Gastroesophageal sphincter (tissue), 4 donors: ENCODE measurements around the gene PTPRG. TPM values are rescaled to one million over a fixed set of nuclear protein-coding genes. Genes with fewer than 3 reads are reported as not detected.

Source experiments
- ATAC-seq: fragments of 150-250 bp; one replicate; pipeline ENCODE4 v1.9.1; 2016; ENCODE audit warnings: mild to moderate bottlenecking, moderate library complexity
- H3K27ac ChIP-seq, 4 donors: fragments of 200-600 bp; sonication (generic) in 3 of 4; 1 replicate in 3 of 4; 2 replicates in 1 of 4; pipeline ENCODE4 v1.5.1; 2016 to 2019
- H3K27me3 ChIP-seq: fragments of 200-600 bp; sonication (generic); one replicate; pipeline ENCODE4 v1.5.1; 2019
- H3K36me3 ChIP-seq, 2 donors: fragments of 200-600 bp; sonication (generic); one replicate each; pipeline ENCODE4 v1.5.1; 2019; ENCODE audit warnings: control low read depth in 1 of 2
- H3K4me1 ChIP-seq, 3 donors: fragments of 200-600 bp; sonication (generic); 1 replicate in 2 of 3; 2 replicates in 1 of 3; pipeline ENCODE4 v1.5.1; 2016 to 2019; ENCODE audit warnings: control low read depth in 2 of 3
- H3K4me3 ChIP-seq, 2 donors: fragments of 200-600 bp; sonication (generic); one replicate each; pipeline ENCODE4 v1.5.1; 2019; ENCODE audit warnings: mild to moderate bottlenecking in 1 of 2, moderate library complexity in 1 of 2
- H3K9me3 ChIP-seq, 3 donors: fragments of 200-600 bp; sonication (generic); one replicate each; pipeline ENCODE4 v1.5.1; 2017 to 2019; ENCODE audit warnings: control low read depth in 2 of 3
- CTCF ChIP-seq, 4 experiments: fragments of 200-600 bp in 2 of 4; fragments of 450-650 bp in 2 of 4; sonication (generic) in 1 of 4; IDR thresholded peaks; one replicate each; pipeline ENCODE4 v1.5.1; 2017 to 2019; ENCODE audit warnings: antibody characterized with exemption in 4 of 4, mild to moderate bottlenecking in 2 of 4, moderate library complexity in 2 of 4
- EP300 ChIP-seq: sonication (generic); formaldehyde crosslinking; IDR thresholded peaks from one replicate; pipeline ENCODE4 v1.6.1; 2017; ENCODE audit warnings: antibody characterized with exemption, mild to moderate bottlenecking
- POLR2A ChIP-seq, 2 donors: fragments of 450-650 bp; IDR thresholded peaks; one replicate each; pipeline ENCODE4 v1.6.1; 2017; ENCODE audit warnings: antibody characterized with exemption in 2 of 2, mild to moderate bottlenecking in 2 of 2, moderate library complexity in 1 of 2
- POLR2AphosphoS5 ChIP-seq: sonication (generic); formaldehyde crosslinking; IDR thresholded peaks from one replicate; pipeline ENCODE4 v1.6.1; 2017; ENCODE audit warnings: antibody characterized with exemption
- WGBS, 2 donors: methylation state at CpG; one replicate each; pipeline ENCODE4 v1.1.5; 2018; ENCODE audit warnings: low coverage in 1 of 2; 5-methylcytosine and 5-hydroxymethylcytosine counted together
- total RNA-seq, 4 donors: library from RNA; depleted of rRNA; stranded (reverse); fragments of >200 nt; gene quantifications; one replicate each; pipeline ENCODE4 v1.1.0, GENCODE V29; 2016

PTPRG gene
- total RNA-seq: 10 to 100 TPM; 48.7 to 81.9 (median 52.8) TPM

DNA sequence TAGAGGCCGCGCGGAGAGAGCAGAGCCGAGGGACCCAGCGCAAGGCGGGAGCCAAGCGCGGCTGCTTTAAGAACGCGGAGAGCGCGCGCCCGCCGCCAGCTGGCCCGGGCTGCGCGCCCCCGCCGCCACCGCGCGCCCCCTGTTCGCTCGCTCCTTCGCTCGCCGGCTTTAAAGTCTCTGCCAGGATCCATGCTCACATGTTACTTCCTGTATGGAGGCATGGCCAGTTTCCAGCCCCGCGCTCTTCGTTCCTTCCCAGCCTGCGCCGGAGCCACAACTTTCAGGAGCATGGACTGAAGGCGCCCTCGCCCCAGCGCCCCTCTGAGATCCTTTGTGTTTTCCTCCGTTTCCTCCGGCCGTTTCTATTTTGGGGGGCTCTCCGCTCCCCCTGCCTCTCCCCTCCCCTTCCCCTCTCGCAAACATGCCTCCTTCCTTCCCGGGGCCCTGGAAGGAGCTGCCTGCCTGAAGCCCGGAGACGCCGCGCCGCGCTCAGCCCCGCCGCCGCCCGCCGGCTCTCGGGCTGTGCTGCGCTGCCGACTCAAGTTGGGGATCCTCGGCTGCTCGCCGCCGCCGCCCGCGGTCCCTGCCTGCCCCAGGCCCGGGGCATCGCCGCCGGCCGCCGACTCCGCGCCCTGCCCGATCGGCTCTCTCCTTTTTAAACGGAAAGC lies at the start of gene PTPRG:
Gene PTPRG, plus strand, starts transcription at position 198 of the 668 bp plus-strand sequence. CDS start 717 bp downstream, outside the sequence.
- Histone ChIP-seq H3K4me1 (peaks cover 0 to 41% (median 0%) of the 10 kb centered on the region in 3 donors), H3K9me3 (peaks cover 0 to 8% (median 0%) of the 10 kb centered on the region in 3 donors), H3K27ac (peak within 1 kb of the TSS; percentile 77 to 97 (median 88)), H3K36me3 (no peaks in the 10 kb centered on the region), H3K27me3 (peaks cover 6% of the 10 kb centered on the region), H3K4me3 (peak within 1 kb of the TSS; percentile 71 to 92)
- WGBS, 2 donors: 0% methylated on average over 6 to 16 of the region's 74 CpGs
- peak; percentile 84 for ATAC-seq
- TF ChIP-seq EP300 (no peak), POLR2A (IDR thresholded peaks at IDR 0.05) (peak; percentile 69), POLR2AphosphoS5 (peak; percentile 91)

GRCh38 chr3:61518590-61518989 lies 42.8 kb upstream of the PTPRG start:
- H3K27ac ChIP-seq: no peak overlapping the region
- H3K4me3 ChIP-seq: no peak overlapping the region
- no peak for ATAC-seq
- TF ChIP-seq POLR2A (IDR thresholded peaks at IDR 0.05) (no peak), POLR2AphosphoS5 (no peak), CTCF (IDR thresholded peaks at IDR 0.05) (no peak), EP300 (no peak)
- H3K4me1 ChIP-seq: no peaks in the 10 kb centered on the region
- no peaks in the 10 kb centered on the region for H3K36me3 ChIP-seq
- no peaks in the 10 kb centered on the region for H3K27me3 ChIP-seq
- WGBS, 2 donors: 94 to 100% methylated on average over 1 of the region's 1 CpG
- no peaks in the 10 kb centered on the region for H3K9me3 ChIP-seq

GRCh38 chr3:61520966-61521628 lies 40.3 kb upstream of the PTPRG start:
- no peak for ATAC-seq
- WGBS, 2 donors: 69 to 90% methylated on average over 2 of the region's 2 CpGs
- H3K4me3 ChIP-seq: no peak overlapping the region

GRCh38 chr3:61522060-61522459 lies 39.3 kb upstream of the PTPRG start:
- no peak overlapping the region for H3K4me3 ChIP-seq
- 69 to 78% methylated on average over 4 of the region's 4 CpGs for WGBS, 2 donors

More at GRCh38 chr3:61520966-61521628, 40.3 kb upstream of the PTPRG start:
- Histone ChIP-seq H3K9me3 (no peaks in the 10 kb centered on the region), H3K27me3 (no peaks in the 10 kb centered on the region), H3K27ac (no peak overlapping the region), H3K4me1 (no peaks in the 10 kb centered on the region), H3K36me3 (no peaks in the 10 kb centered on the region)
- no peak for TF ChIP-seq EP300
- no peak for TF ChIP-seq CTCF (IDR thresholded peaks at IDR 0.05)
- TF ChIP-seq POLR2A (IDR thresholded peaks at IDR 0.05): no peak
- no peak for TF ChIP-seq POLR2AphosphoS5

More at GRCh38 chr3:61522060-61522459, 39.3 kb upstream of the PTPRG start:
- H3K27me3 ChIP-seq: no peaks in the 10 kb centered on the region
- H3K4me1 ChIP-seq: no peaks in the 10 kb centered on the region
- no peak for ATAC-seq
- TF ChIP-seq CTCF (IDR thresholded peaks at IDR 0.05): no peak
- TF ChIP-seq POLR2AphosphoS5: no peak
- no peak for TF ChIP-seq POLR2A (IDR thresholded peaks at IDR 0.05)
- no peak for TF ChIP-seq EP300
- no peak overlapping the region for H3K27ac ChIP-seq
- H3K36me3 ChIP-seq: no peaks in the 10 kb centered on the region
- no peaks in the 10 kb centered on the region for H3K9me3 ChIP-seq
